ENCODE results near the gene SLC1A4. TPM values are rescaled to one million over a fixed set of nuclear protein-coding genes. Genes with fewer than 3 reads are reported as not detected.

The SLC1A4 gene
- total and polyA plus RNA-seq, 8 donors = 10.9 to 72.7 (median 23.1) TPM

GRCh38 chr2:64978514-64979268 is 10.5 kb upstream of the SLC1A4 start:
- H3K4me3 ChIP-seq = no peak overlapping the region
- no peak for DNase-seq
- no peaks in the 10 kb centered on the region for H3K36me3 ChIP-seq
- H3K9me3 ChIP-seq = no peaks in the 10 kb centered on the region
- H3K4me1 ChIP-seq = peaks cover 0 to 12% (median 0%) of the 10 kb centered on the region in 3 donors
- peak in 2 of 4 donors; percentile 51 to 60 for ATAC-seq
- H3K27ac ChIP-seq = no peak overlapping the region
- FAIRE-seq = no peak
- TF ChIP-seq CTCF (IDR thresholded peaks at IDR 0.05) = peak in 1 of 4 donors; percentile 9
- H3K27me3 ChIP-seq = no peaks in the 10 kb centered on the region
- WGBS, 2 donors = 87 to 93% methylated on average over 4 of the region's 4 CpGs
- intact Hi-C loops (cut with DNase I) = no loop called here

GRCh38 chr2:64979744-64980143 is 9.5 kb upstream of the SLC1A4 start:
- TF ChIP-seq CTCF (IDR thresholded peaks at IDR 0.05) = no peak
- Histone ChIP-seq H3K27me3 (no peaks in the 10 kb centered on the region), H3K27ac (no peak overlapping the region), H3K4me3 (no peak overlapping the region), H3K4me1 (peaks cover 0 to 12% (median 0%) of the 10 kb centered on the region in 3 donors), H3K36me3 (no peaks in the 10 kb centered on the region), H3K9me3 (no peaks in the 10 kb centered on the region)
- WGBS, 2 donors = 23 to 40% methylated on average over 1 of the region's 1 CpG
- ATAC-seq = no peak
- FAIRE-seq = no peak
- DNase-seq = no peak
- intact Hi-C loops (cut with DNase I) = no loop called here

- WGBS, 2 donors = 54 to 62% methylated on average over 1 of the region's 1 CpG
- H3K4me3 ChIP-seq = no peak overlapping the region
- ATAC-seq (no peak), DNase-seq (no peak), FAIRE-seq (no peak)
- intact Hi-C loops (cut with DNase I) = no loop called here
- H3K9me3 ChIP-seq = no peaks in the 10 kb centered on the region
- no peaks in the 10 kb centered on the region for H3K36me3 ChIP-seq
- no peak overlapping the region for H3K27ac ChIP-seq
- no peak for TF ChIP-seq CTCF (IDR thresholded peaks at IDR 0.05)
- no peaks in the 10 kb centered on the region for H3K27me3 ChIP-seq
- peaks cover 0 to 12% (median 0%) of the 10 kb centered on the region in 3 donors for H3K4me1 ChIP-seq
Measured at GRCh38 chr2:64980183-64980582, 9.0 kb upstream of the SLC1A4 start.

GRCh38 chr2:64982311-64982857 is 6.8 kb upstream of the SLC1A4 start:
- peaks cover 0 to 12% (median 0%) of the 10 kb centered on the region in 3 donors for H3K4me1 ChIP-seq
- H3K9me3 ChIP-seq = no peaks in the 10 kb centered on the region
- no peaks in the 10 kb centered on the region for H3K36me3 ChIP-seq
- ATAC-seq (no peak), FAIRE-seq (no peak), DNase-seq (no peak)
- no peaks in the 10 kb centered on the region for H3K27me3 ChIP-seq
- H3K4me3 ChIP-seq = no peak overlapping the region
- intact Hi-C loops (cut with DNase I) = no loop called here
- whole genome bisulfite sequencing, 2 donors = 37 to 44% methylated on average over 2 of the region's 2 CpGs
- TF ChIP-seq CTCF (IDR thresholded peaks at IDR 0.05) = no peak
- no peak overlapping the region for H3K27ac ChIP-seq

- 32 to 72% methylated on average over 2 of the region's 2 CpGs for WGBS, 2 donors
- no peak overlapping the region for H3K27ac ChIP-seq
- H3K9me3 ChIP-seq = no peaks in the 10 kb centered on the region
- H3K4me1 ChIP-seq = peaks cover 0 to 12% (median 0%) of the 10 kb centered on the region in 3 donors
- ATAC-seq (no peak), FAIRE-seq (no peak), DNase-seq (no peak)
- intact Hi-C loops (cut with DNase I) = no loop called here
- TF ChIP-seq CTCF (IDR thresholded peaks at IDR 0.05) = no peak
- no peaks in the 10 kb centered on the region for H3K36me3 ChIP-seq
- no peak overlapping the region for H3K4me3 ChIP-seq
- H3K27me3 ChIP-seq = no peaks in the 10 kb centered on the region
Measured at GRCh38 chr2:64982932-64983331, 6.3 kb upstream of the SLC1A4 start.

All from pancreas (tissue), 10 donors.